Activated B cell treated with CpG ODN at 0.5 μM for 24 hours (primary cell): ENCODE data around the gene C14orf93. TPM values are rescaled to one million over a fixed set of nuclear protein-coding genes. Genes with fewer than 3 reads are reported as not detected.

Source experiments
- ATAC-seq: fragments of 200-7000 bp; cut with Tn5 transposase; one replicate; pipeline ENCODE4 v1.10.0; 2021; ENCODE audit warnings: low read depth, mild to moderate bottlenecking, moderate library complexity
- CTCF ChIA-PET: fragments of 350-600 bp; sonication (Branson Sonifier 250); formaldehyde crosslinking; loops from one replicate; lab custom pipeline; 2021; ENCODE audit warnings: antibody characterized with exemption; lab: Charles Lee
- POLR2A ChIA-PET: fragments of 350-600 bp; sonication (Branson Sonifier 250); formaldehyde crosslinking; loops from one replicate; lab custom pipeline; 2021; ENCODE audit warnings: antibody characterized with exemption; lab: Charles Lee
- DNase-seq: peaks from one replicate; pipeline ENCODE4 v3.0.0; 2022
- H3K27ac Mint-ChIP-seq: one replicate; pipeline ENCODE4 v1.8.0; 2020; ENCODE audit warnings: mixed read lengths
- H3K27me3 Mint-ChIP-seq: one replicate; pipeline ENCODE4 v1.8.0; 2021; ENCODE audit warnings: mixed read lengths
- H3K36me3 Mint-ChIP-seq: one replicate; pipeline ENCODE4 v1.8.0; 2021; ENCODE audit warnings: low read depth, mixed read lengths
- H3K4me1 Mint-ChIP-seq: one replicate; pipeline ENCODE4 v1.8.0; 2021; ENCODE audit warnings: mixed read lengths
- H3K4me3 Mint-ChIP-seq: one replicate; pipeline ENCODE4 v1.8.0; 2020; ENCODE audit warnings: mild to moderate bottlenecking, mixed read lengths
- H3K9me3 Mint-ChIP-seq: one replicate; pipeline ENCODE4 v1.8.0; 2020; ENCODE audit warnings: mixed read lengths
- intact Hi-C: fragments of 100-400 bp; cut with micrococcal nuclease; formaldehyde crosslinking; loops from one replicate; pipeline ENCODE4 v1.15.1; 2024
- total RNA-seq: library from RNA; stranded (reverse); gene quantifications from 2 replicates; pipeline ENCODE4 v1.2.3, GENCODE V29; 2022
- TF ChIP-seq, protein P1 (sequence below): fragments of 200-600 bp; IDR thresholded peaks from one replicate; pipeline ENCODE4 v1.8.0; 2022; ENCODE audit warnings: antibody characterized with exemption, mild to moderate bottlenecking

C14orf93 gene
- total RNA-seq, 1 donor from 2014 or later = 13.5 TPM

DNA sequence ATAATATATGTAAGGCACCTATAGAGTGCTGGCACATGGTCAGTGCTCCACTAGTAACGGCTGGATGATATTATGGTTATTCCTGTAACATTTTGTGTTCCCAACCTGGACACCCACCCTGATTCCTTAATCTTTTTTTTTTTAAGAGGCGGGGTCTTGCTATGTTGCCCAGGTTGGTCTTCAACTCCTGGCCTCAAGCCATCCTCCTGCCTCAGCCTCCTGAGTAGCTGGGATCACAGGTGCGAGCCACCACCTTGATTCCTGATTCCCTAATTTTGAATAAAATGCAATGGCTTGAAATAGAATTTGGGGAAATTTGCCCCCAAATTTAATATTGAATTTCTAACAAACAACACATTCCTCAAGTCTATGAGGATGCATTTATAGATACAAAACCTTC lies 7.4 kb downstream of the C14orf93 start:
- Mint-ChIP-seq H3K36me3 (peaks cover 13% of the 10 kb centered on the region), H3K9me3 (no peaks in the 10 kb centered on the region), H3K4me1 (peaks cover 23% of the 10 kb centered on the region), H3K4me3 (no peak overlapping the region), H3K27me3 (no peaks in the 10 kb centered on the region), H3K27ac (no peak overlapping the region)
- ChIA-PET CTCF (interaction anchor here (0.8 kb wide), 1 partner anchor 16 kb away, joined by 4 read pairs; no protein-coding TSS in a partner anchor), POLR2A (interaction anchor here (0.6 to 1.2 kb wide), 2 partner anchors 12 to 73 kb away, joined by 3 to 4 read pairs; no protein-coding TSS in a partner anchor)
- TF ChIP-seq, protein P1, sequence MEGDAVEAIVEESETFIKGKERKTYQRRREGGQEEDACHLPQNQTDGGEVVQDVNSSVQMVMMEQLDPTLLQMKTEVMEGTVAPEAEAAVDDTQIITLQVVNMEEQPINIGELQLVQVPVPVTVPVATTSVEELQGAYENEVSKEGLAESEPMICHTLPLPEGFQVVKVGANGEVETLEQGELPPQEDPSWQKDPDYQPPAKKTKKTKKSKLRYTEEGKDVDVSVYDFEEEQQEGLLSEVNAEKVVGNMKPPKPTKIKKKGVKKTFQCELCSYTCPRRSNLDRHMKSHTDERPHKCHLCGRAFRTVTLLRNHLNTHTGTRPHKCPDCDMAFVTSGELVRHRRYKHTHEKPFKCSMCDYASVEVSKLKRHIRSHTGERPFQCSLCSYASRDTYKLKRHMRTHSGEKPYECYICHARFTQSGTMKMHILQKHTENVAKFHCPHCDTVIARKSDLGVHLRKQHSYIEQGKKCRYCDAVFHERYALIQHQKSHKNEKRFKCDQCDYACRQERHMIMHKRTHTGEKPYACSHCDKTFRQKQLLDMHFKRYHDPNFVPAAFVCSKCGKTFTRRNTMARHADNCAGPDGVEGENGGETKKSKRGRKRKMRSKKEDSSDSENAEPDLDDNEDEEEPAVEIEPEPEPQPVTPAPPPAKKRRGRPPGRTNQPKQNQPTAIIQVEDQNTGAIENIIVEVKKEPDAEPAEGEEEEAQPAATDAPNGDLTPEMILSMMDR = no peak
- DNase-seq (no peak), ATAC-seq (no peak)
- intact Hi-C loops = no loop called here

DNA sequence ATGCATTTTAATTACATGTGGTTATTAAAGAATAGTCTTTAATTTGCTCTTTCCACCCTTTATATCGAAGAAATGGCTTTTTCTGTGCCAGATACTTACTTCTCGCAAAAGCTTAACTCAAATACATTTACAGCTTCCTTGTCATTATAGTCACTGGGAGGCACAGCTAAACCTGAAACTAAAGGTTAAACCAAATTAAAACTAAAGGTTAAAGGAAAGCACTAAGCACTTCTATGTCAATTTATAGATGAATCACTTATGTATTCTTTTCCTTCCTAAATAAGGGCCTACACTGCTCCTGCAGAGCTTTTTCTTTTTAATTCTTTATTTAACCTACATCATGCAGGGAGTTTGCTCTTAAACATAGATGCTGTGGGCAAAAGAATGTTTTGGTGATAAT lies 9.1 kb downstream of the C14orf93 start:
- H3K27ac Mint-ChIP-seq = no peak overlapping the region
- ChIA-PET POLR2A (interaction anchor here (1.2 to 1.3 kb wide), 2 partner anchors 18 to 57 kb away, joined by 3 to 4 read pairs; no protein-coding TSS in a partner anchor), CTCF (interaction anchor here (0.9 to 2.0 kb wide), 4 partner anchors 14 to 119 kb away, joined by 3 to 10 read pairs (median 6); no protein-coding TSS in a partner anchor)
- DNase-seq (no peak), ATAC-seq (no peak)
- H3K36me3 Mint-ChIP-seq = peaks cover 5% of the 10 kb centered on the region
- TF ChIP-seq, protein P1 = no peak
- H3K9me3 Mint-ChIP-seq = no peaks in the 10 kb centered on the region
- peaks cover 6% of the 10 kb centered on the region for H3K4me1 Mint-ChIP-seq
- intact Hi-C loops = no loop called here
- H3K4me3 Mint-ChIP-seq = no peak overlapping the region
- no peaks in the 10 kb centered on the region for H3K27me3 Mint-ChIP-seq

DNA sequence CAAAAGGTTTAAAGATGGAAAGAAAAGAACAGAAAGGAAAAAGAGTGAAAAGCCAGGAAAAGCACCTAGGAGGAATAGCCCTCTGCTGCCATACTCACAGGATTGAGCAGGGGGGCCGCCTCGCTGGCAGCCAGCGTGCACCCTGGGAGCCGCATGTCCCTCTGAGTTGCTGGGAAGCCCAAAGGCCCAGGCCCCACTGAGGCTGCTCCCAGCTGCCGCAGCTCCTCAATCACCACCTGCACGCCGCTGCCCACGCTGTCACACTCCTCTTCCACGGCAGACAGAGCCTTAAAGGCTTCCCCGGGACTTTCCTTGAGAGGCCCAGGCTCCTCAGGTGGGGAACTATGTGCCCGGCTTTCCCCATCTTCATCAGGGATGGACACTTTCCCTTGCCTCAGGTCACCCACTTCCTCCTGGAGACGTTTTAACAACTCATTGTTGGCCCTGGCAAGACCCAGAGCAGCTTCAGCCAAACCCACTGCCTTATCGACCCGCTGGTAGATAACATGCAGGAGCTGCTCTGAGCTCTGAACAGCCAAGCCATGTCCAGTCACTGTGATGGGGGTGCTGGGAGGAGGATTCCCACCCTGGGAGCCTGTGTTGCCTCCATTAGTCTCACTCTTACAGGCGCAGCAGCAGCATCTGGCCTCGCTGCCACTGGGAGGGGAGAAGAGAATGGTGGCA lies 11.5 kb downstream of the C14orf93 start:
- intact Hi-C loops = no loop called here
- Mint-ChIP-seq H3K4me3 (no peak overlapping the region), H3K27me3 (no peaks in the 10 kb centered on the region), H3K4me1 (peaks cover 3% of the 10 kb centered on the region), H3K9me3 (no peaks in the 10 kb centered on the region), H3K27ac (no peak overlapping the region), H3K36me3 (peaks cover 12% of the 10 kb centered on the region)
- TF ChIP-seq, protein P1 = no peak
- DNase-seq (no peak), ATAC-seq (no peak)
- CTCF ChIA-PET = interaction anchor here (6.9 kb wide), 1 partner anchor 61 kb away, joined by 123 read pairs; the partner anchor contains the start of gene CDH24
- POLR2A ChIA-PET = no interaction called here

DNA sequence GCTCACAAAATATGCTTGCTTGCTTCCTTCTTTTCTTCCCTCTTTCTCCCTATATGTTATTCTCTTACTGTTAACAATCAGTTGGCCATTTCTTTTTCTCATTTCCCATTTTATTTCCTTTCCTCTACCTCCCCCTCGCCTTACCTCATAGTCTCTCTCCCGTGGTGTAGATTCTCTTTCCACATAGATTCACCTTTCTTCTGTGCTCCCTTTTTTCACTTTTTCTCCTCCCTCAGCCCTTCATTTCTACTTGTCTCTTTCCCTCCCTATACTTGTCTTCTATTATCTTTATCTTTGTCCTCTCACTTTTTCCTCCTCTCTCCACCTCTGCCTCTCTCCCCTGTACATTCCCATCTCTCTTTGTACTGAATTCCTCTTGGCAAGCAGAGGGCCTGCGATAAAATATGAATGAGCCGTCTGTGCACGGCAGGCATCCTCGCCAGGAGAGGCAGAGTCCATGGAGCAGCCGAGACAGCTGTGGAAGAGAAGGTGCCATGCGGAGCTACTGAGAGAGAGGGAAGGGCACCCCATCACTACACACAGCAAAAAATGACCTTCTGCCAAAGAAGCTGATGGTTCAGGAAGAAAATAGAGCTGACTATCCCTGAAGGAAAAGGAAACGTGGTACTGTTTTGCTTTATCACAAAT lies 12.1 kb downstream of the C14orf93 start:
- DNase-seq (no peak), ATAC-seq (no peak)
- no peaks in the 10 kb centered on the region for H3K27me3 Mint-ChIP-seq
- no peak overlapping the region for H3K27ac Mint-ChIP-seq
- intact Hi-C loops = no loop called here
- H3K4me1 Mint-ChIP-seq = peaks cover 3% of the 10 kb centered on the region
- peaks cover 16% of the 10 kb centered on the region for H3K36me3 Mint-ChIP-seq
- no peak overlapping the region for H3K4me3 Mint-ChIP-seq
- TF ChIP-seq, protein P1 = no peak
- ChIA-PET POLR2A (no interaction called here), CTCF (interaction anchor here (3.4 to 6.9 kb wide), 3 partner anchors 9 to 61 kb away, joined by 39 to 123 read pairs (median 48); partner anchors contain the start of gene CDH24)
- no peaks in the 10 kb centered on the region for H3K9me3 Mint-ChIP-seq
